GM12878 (cell line): Measurements from ENCODE around the gene SSBP2. TPM values are rescaled to one million over a fixed set of nuclear protein-coding genes. Genes with fewer than 3 reads are reported as not detected.

Source experiments
- ATAC-seq: fragments of 200-7000 bp; cut with Tn5 transposase; 3 replicates; pipeline ENCODE4 v1.9.1; 2020; ENCODE audit warnings: mild to moderate bottlenecking, moderate library complexity
- BruUV-seq: library from RNA; stranded (reverse); fragments of 400-500 nt; replicated peaks from 2 replicates; lab custom pipeline; 2021; lab: Mats Ljungman, UMichigan
- CTCF ChIA-PET: fragments of 300-600 bp; sonication (Branson Sonifier 250); formaldehyde crosslinking; extraction: SDS; loops from one replicate; lab custom pipeline; 2021; ENCODE audit warnings: inconsistent platforms; lab: Yijun Ruan, JAX
- POLR2A ChIA-PET: fragments of 350-600 bp; formaldehyde crosslinking; extraction: SDS; loops from one replicate; lab custom pipeline; 2021; ENCODE audit warnings: inconsistent platforms; lab: Charles Lee
- RAD21 ChIA-PET: fragments of 300-600 bp; sonication (Branson Sonifier 250); formaldehyde crosslinking; loops from one replicate; lab custom pipeline; 2023; ENCODE audit warnings: antibody characterized with exemption; ENCODE audit not compliant: unreplicated experiment; lab: Charles Lee
- SMC1A ChIA-PET: fragments of 300-600 bp; sonication (Branson Sonifier 250); formaldehyde crosslinking; loops from one replicate; lab custom pipeline; 2023; ENCODE audit not compliant: unreplicated experiment, uncharacterized antibody; lab: Charles Lee
- DNase-seq: peaks from one replicate; pipeline ENCODE4 v3.0.0-alpha.2; 2011; ENCODE audit warnings: low read depth, low spot score
- FAIRE-seq: peaks from 3 replicates; lab custom pipeline; 2011; peaks lifted over from hg19 to GRCh38; lab: Jason Lieb, UNC
- H2AFZ ChIP-seq: 2 replicates; pipeline ENCODE4 v1.6.0; 2011; ENCODE audit warnings: low read depth, low read length, control low read depth; ENCODE audit not compliant: control insufficient read depth
- H3K27ac ChIP-seq: 2 replicates; pipeline ENCODE4 v1.5.1; 2011; ENCODE audit warnings: control low read depth; ENCODE audit not compliant: control insufficient read depth, insufficient read depth
- H3K27me3 ChIP-seq, 2 experiments: replicated peaks in 1 of 2; 2 replicates each; pipeline versions ENCODE4 v1.6.0 to v1.6.1; 2011; ENCODE audit warnings: low read length in 1 of 2; ENCODE audit not compliant: control insufficient read depth in 2 of 2, insufficient read depth in 2 of 2
- H3K36me3 ChIP-seq, 2 experiments: 2 replicates each; pipeline ENCODE4 v1.5.1; 2011; ENCODE audit warnings: low read length in 1 of 2; ENCODE audit not compliant: control insufficient read depth in 2 of 2, insufficient read depth in 2 of 2
- H3K4me1 ChIP-seq: 2 replicates; pipeline ENCODE4 v1.6.1; 2011; ENCODE audit warnings: mild to moderate bottlenecking, low read length, moderate library complexity, mixed read lengths; ENCODE audit not compliant: control insufficient read depth, insufficient read depth
- H3K4me2 ChIP-seq: 2 replicates; pipeline ENCODE4 v1.6.0; 2011; ENCODE audit warnings: control low read depth; ENCODE audit not compliant: control insufficient read depth, insufficient read depth
- H3K4me3 ChIP-seq: fragments of 200-600 bp; sonication (generic); 2 replicates; pipeline ENCODE4 v1.5.1; 2016
- H3K79me2 ChIP-seq: 2 replicates; pipeline ENCODE4 v1.6.0; 2011; ENCODE audit warnings: low read length; ENCODE audit not compliant: control insufficient read depth, insufficient read depth
- H3K9ac ChIP-seq: 2 replicates; pipeline ENCODE4 v1.8.0; 2011; ENCODE audit warnings: low read length, control low read depth, mixed read lengths; ENCODE audit not compliant: control insufficient read depth, insufficient read depth
- H3K9me3 ChIP-seq: replicated peaks from 3 replicates; pipeline ENCODE4 v1.5.1; 2011; ENCODE audit warnings: mild to moderate bottlenecking, low read length; ENCODE audit not compliant: control insufficient read depth, insufficient read depth
- H4K20me1 ChIP-seq: 2 replicates; pipeline ENCODE4 v1.6.0; 2011; ENCODE audit not compliant: control insufficient read depth, insufficient read depth
- CHD4 ChIP-seq: fragments of 200-600 bp; sonication (generic); IDR thresholded peaks from 2 replicates; pipeline ENCODE4 v1.6.1; 2016; ENCODE audit warnings: mild to moderate bottlenecking
- ETV6 ChIP-seq, 2 experiments: fragments of 450-650 bp in 1 of 2; IDR thresholded peaks in 1 of 2; conservative IDR thresholded peaks in 1 of 2; 2 replicates each; pipeline ENCODE4 v1.6.1; 2014; ENCODE audit warnings: antibody characterized with exemption in 1 of 2, borderline replicate concordance in 1 of 2, low read depth in 1 of 2, mild to moderate bottlenecking in 1 of 2, moderate library complexity in 1 of 2
- HCFC1 ChIP-seq: fragments of 150-350 bp; IDR thresholded peaks from 2 replicates; pipeline ENCODE4 v1.6.1; 2014; ENCODE audit warnings: low read length
- MYC ChIP-seq: IDR thresholded peaks from 2 replicates; pipeline ENCODE4 v1.6.1; 2011; ENCODE audit warnings: mild to moderate bottlenecking, low read length, moderate library complexity, inconsistent platforms; ENCODE audit not compliant: insufficient read depth, insufficient replicate concordance, insufficient read length, severe bottlenecking
- NFIC ChIP-seq: IDR thresholded peaks from 2 replicates; pipeline ENCODE4 v1.6.1; 2012; ENCODE audit warnings: low read depth, mild to moderate bottlenecking, inconsistent platforms, low read length, moderate library complexity
- RFX5 ChIP-seq: IDR thresholded peaks from 2 replicates; pipeline ENCODE4 v1.6.1; 2011; ENCODE audit warnings: low read depth, low read length, improper control_type of control experiment
- RUNX3 ChIP-seq: IDR thresholded peaks from 2 replicates; pipeline ENCODE4 v1.6.1; 2012; ENCODE audit warnings: low read length, inconsistent platforms
- SREBF2 ChIP-seq: IDR thresholded peaks from 2 replicates; pipeline ENCODE4 v1.6.1; 2012; ENCODE audit warnings: mild to moderate bottlenecking, low read length
- WRNIP1 ChIP-seq: IDR thresholded peaks from 2 replicates; pipeline ENCODE4 v1.6.1; 2011; ENCODE audit warnings: low read depth, low read length, improper control_type of control experiment, borderline replicate concordance
- ZNF274 ChIP-seq: IDR thresholded peaks from one replicate; pipeline ENCODE4 v1.8.0; 2011; ENCODE audit not compliant: insufficient read length, insufficient read depth
- WGBS: methylation state at CpG from one replicate; pipeline ENCODE4 v1.1.6; 2016; ENCODE audit warnings: low lambda C conversion rate; ENCODE audit not compliant: insufficient replicate concordance, insufficient coverage; ENCODE audit errors: missing lambda C conversion rate; 5-methylcytosine and 5-hydroxymethylcytosine counted together
- in situ Hi-C: fragments of 300-500 bp; cut with MboI; formaldehyde crosslinking; loops from 9 replicates; pipeline ENCODE4 v1.14.3; 2018; ENCODE audit warnings: mixed read lengths
- intact Hi-C: fragments of 100-400 bp; cut with micrococcal nuclease; formaldehyde crosslinking; loops from one replicate; pipeline ENCODE4 v1.14.2; 2022; ENCODE audit not compliant: unreplicated experiment
- polyA plus RNA-seq, 11 experiments: library from polyadenylated mRNA; depleted of rRNA in 4 of 11; unstranded in 6 of 11; stranded (reverse) in 5 of 11; fragments of >200 nt; fragmentation: Nextera tagmentation in 4 of 11; fragmentation: Illumina TruSeq in 1 of 11; extraction: Ambion mirVana in 4 of 11; extraction: Trizol in 1 of 11; gene quantifications; 1 replicate in 1 of 11; 2 replicates in 10 of 11; pipeline versions ENCODE4 v1.2.1 to v1.2.3, GENCODE V29; 2011 to 2016; ENCODE audit warnings: inconsistent platforms in 2 of 11, missing spikeins in 2 of 11, low read depth in 1 of 11
- total RNA-seq, 4 experiments: library from RNA; depleted of rRNA in 3 of 4; stranded (reverse); fragments of >200 nt in 3 of 4; fragmentation: Illumina TruSeq in 1 of 4; extraction: Trizol in 1 of 4; gene quantifications; 2 replicates each; pipeline versions ENCODE4 v1.2.1 to v1.2.3, GENCODE V29; 2013 to 2021
- TF ChIP-seq, protein P1 (sequence below): fragments of 450-650 bp; IDR thresholded peaks from 2 replicates; pipeline ENCODE4 v1.6.1; 2017; ENCODE audit warnings: mild to moderate bottlenecking, moderate library complexity
- TF ChIP-seq, protein P2 (sequence below): fragments of 450-650 bp; IDR thresholded peaks from 2 replicates; pipeline ENCODE4 v1.6.1; 2017; ENCODE audit warnings: borderline replicate concordance

SSBP2 gene
- total and polyA plus RNA-seq, 10 of the 15 experiments (the other 5 are each of a cell fraction or from before 2014, with no cell fraction given) = 52.2 to 132 (median 110) TPM

DNA sequence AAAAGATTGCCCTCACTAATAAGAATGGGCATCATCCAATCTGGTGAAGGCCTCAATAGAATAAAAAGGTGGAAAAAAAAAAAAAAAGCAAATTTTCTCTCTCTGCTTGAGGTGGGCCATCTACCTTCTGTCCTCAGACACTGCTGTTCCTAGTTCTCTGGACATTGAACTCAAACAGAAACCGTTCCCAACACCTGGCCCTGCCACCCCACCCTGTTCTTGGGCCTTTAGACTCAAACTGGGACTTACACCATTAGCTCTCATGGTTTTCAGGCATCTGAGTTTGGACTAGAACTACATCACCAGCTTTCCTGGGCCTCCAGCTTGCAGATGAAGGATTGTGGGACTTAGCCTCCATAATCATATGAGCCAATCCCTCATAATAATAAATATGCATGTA lies 71.0 kb downstream of the SSBP2 start:
- no TSS peak for BruUV-seq
- in situ Hi-C loops = no loop called here
- CTCF ChIA-PET = interaction anchor here (0.6 to 0.7 kb wide), 2 partner anchors 10 to 29 kb away, joined by 3 read pairs; no protein-coding TSS in a partner anchor

DNA sequence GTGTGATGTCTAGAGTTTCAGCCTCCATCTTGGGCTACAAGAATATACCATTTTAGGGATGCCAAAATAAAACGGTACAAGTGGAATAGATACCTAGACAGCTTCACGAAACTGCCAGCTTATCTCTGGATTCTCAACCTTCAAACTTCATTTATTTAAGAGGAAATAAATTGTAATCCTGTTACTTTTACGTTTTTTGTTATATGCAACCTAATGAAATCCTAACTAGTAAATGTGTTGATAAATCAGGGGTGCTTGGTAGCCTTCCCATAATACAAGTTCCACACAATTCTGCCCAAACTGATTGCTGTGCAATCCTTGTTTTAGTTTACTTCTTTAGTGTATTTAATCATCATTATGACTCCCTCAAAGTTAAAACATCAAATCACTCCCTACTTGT lies 75.5 kb downstream of the SSBP2 start:
- SMC1A ChIA-PET = interaction anchor here (1.3 kb wide), 2 partner anchors 18 to 31 kb away, joined by 3 read pairs; no protein-coding TSS in a partner anchor
- Histone ChIP-seq H3K4me2 (no peak overlapping the region), H3K79me2 (peaks cover 48% of the 10 kb centered on the region), H3K36me3 (no peaks in the 10 kb centered on the region), H2AFZ (no peak overlapping the region), H3K27ac (no peak overlapping the region), H3K4me1 (no peaks in the 10 kb centered on the region), H3K27me3 (no peaks in the 10 kb centered on the region), H3K9me3 (peaks cover 1% of the 10 kb centered on the region), H3K4me3 (no peak overlapping the region), H3K9ac (no peak overlapping the region), H4K20me1 (no peaks in the 10 kb centered on the region)
- DNase-seq (no peak), FAIRE-seq (no peak), ATAC-seq (no peak)
- intact Hi-C loops (no loop called here), in situ Hi-C loops (no loop called here)
- no TSS peak for BruUV-seq
- CTCF ChIA-PET = interaction anchor here (0.8 kb wide), 1 partner anchor 182 kb away, joined by 3 read pairs; no protein-coding TSS in a partner anchor
- POLR2A ChIA-PET = no interaction called here
- RAD21 ChIA-PET = no interaction called here
- WGBS = 51% methylated on average over 3 of the region's 3 CpGs
- TF ChIP-seq WRNIP1 (no peak), MYC (no peak), ZNF274 (no peak), RUNX3 (no peak), ETV6 (conservative IDR thresholded peaks at IDR 0.05 in 1 of 2, IDR thresholded peaks at IDR 0.05 in 1 of 2; ENCODE audit: borderline replicate concordance in 1 of 2, low read depth in 1 of 2) (no peak), SREBF2 (no peak), RFX5 (no peak), NFIC (no peak)
- TF ChIP-seq, protein P1, sequence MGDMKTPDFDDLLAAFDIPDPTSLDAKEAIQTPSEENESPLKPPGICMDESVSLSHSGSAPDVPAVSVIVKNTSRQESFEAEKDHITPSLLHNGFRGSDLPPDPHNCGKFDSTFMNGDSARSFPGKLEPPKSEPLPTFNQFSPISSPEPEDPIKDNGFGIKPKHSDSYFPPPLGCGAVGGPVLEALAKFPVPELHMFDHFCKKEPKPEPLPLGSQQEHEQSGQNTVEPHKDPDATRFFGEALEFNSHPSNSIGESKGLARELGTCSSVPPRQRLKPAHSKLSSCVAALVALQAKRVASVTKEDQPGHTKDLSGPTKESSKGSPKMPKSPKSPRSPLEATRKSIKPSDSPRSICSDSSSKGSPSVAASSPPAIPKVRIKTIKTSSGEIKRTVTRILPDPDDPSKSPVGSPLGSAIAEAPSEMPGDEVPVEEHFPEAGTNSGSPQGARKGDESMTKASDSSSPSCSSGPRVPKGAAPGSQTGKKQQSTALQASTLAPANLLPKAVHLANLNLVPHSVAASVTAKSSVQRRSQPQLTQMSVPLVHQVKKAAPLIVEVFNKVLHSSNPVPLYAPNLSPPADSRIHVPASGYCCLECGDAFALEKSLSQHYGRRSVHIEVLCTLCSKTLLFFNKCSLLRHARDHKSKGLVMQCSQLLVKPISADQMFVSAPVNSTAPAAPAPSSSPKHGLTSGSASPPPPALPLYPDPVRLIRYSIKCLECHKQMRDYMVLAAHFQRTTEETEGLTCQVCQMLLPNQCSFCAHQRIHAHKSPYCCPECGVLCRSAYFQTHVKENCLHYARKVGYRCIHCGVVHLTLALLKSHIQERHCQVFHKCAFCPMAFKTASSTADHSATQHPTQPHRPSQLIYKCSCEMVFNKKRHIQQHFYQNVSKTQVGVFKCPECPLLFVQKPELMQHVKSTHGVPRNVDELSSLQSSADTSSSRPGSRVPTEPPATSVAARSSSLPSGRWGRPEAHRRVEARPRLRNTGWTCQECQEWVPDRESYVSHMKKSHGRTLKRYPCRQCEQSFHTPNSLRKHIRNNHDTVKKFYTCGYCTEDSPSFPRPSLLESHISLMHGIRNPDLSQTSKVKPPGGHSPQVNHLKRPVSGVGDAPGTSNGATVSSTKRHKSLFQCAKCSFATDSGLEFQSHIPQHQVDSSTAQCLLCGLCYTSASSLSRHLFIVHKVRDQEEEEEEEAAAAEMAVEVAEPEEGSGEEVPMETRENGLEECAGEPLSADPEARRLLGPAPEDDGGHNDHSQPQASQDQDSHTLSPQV = no peak

More for the DNA sequence above, 71.0 kb downstream of the SSBP2 start:
- Histone ChIP-seq H3K4me3 (no peak overlapping the region), H3K4me2 (no peak overlapping the region), H2AFZ (no peak overlapping the region), H3K9me3 (peaks cover 1% of the 10 kb centered on the region), H3K4me1 (no peaks in the 10 kb centered on the region), H3K27me3 (no peaks in the 10 kb centered on the region), H3K9ac (no peak overlapping the region), H3K27ac (no peak overlapping the region), H3K79me2 (peaks cover 47% of the 10 kb centered on the region), H4K20me1 (no peaks in the 10 kb centered on the region), H3K36me3 (no peaks in the 10 kb centered on the region)
- intact Hi-C loops = no loop called here
- no peak for DNase-seq
- SMC1A ChIA-PET = interaction anchor here (0.6 to 1.0 kb wide), 2 partner anchors 9 to 11 kb away, joined by 3 read pairs; no protein-coding TSS in a partner anchor
- POLR2A ChIA-PET = interaction anchor here (1.0 kb wide), 1 partner anchor 11 kb away, joined by 4 read pairs; no protein-coding TSS in a partner anchor
- 100% methylated on average over 1 of the region's 1 CpG for WGBS
- FAIRE-seq = no peak
- ATAC-seq = no peak
- RAD21 ChIA-PET = no interaction called here
- TF ChIP-seq CHD4 = no peak
- no peak for TF ChIP-seq ZNF274
- TF ChIP-seq, protein P2, sequence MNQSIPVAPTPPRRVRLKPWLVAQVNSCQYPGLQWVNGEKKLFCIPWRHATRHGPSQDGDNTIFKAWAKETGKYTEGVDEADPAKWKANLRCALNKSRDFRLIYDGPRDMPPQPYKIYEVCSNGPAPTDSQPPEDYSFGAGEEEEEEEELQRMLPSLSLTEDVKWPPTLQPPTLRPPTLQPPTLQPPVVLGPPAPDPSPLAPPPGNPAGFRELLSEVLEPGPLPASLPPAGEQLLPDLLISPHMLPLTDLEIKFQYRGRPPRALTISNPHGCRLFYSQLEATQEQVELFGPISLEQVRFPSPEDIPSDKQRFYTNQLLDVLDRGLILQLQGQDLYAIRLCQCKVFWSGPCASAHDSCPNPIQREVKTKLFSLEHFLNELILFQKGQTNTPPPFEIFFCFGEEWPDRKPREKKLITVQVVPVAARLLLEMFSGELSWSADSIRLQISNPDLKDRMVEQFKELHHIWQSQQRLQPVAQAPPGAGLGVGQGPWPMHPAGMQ = no peak
- no peak for TF ChIP-seq HCFC1
